GM18858 (cell line): Measurements from ENCODE around the gene POLN.
"Not testable (repeated sequence)": the region's sequence is repeated elsewhere in the genome, so short reads cannot be mapped to it uniquely, and the experiment has no call there.

Source experiments
- ATAC-seq: cut with Tn5 transposase; IDR thresholded peaks from one replicate; pipeline ENCODE4 v1.9.1; 2021; ENCODE audit not compliant: unreplicated experiment

Gene POLN

DNA sequence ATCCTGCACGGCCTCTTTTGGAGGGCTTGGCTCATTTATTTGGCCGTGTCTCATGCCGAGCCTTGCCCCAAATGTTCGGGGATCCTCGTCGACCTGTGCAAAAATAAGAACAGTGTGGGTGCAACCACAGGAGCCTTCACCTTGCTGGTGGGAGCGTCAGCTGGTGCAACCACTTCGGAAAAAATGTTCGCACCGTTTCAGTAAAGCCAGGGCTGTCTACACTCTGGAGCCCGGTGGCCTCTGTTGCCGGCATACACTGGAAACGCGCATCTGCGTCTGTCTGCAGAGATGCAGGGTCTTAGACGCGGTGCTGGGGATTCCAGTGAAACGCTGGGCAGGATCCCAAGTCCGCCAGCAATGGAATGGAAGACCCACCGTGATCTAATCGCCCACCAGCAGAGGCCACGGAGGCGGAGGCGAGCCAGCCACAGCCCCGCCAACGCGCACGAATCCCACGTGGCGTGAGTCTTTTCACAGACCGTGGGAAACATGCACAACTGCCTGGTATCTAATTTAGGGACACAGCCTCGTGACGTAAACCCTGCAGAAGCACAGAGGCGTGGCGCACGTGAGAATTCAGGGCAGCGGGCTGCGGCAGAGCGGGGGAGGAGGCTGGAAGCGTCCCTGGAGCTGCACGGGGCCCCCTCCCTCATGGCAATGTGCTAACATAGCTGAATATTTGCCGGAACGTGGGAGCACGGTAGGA lies 33.8 kb upstream of the POLN start:
- ATAC-seq: no peak

DNA sequence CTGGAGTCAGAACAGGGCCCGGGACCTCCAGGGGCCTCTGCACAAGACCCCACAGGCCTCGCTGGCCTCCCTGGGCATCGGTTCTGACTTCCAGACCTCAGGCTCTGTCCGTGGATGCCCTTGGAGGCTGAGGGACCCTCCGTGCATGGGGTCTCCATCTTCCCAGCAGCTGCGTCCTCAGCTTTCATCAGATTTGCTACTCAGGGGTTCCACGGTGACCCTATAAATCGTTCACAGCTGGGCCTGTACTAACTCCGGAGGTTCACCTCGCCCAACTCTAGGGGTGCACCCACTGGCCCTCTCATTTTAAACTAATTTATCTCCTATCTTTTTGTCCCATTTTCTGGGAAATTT lies 33.1 kb upstream of the POLN start:
- ATAC-seq: not testable (repeated sequence)

- ATAC-seq: no peak
These were observed 32.6 kb upstream of the POLN start for GRCh38 chr4:2274320-2275043.

- ATAC-seq: no peak
These were observed 31.9 kb upstream of the POLN start for GRCh38 chr4:2273657-2274319.

GRCh38 chr4:2273221-2273620 lies 31.3 kb upstream of the POLN start:
- no peak for ATAC-seq

- no peak for ATAC-seq
These were observed 30.9 kb upstream of the POLN start for GRCh38 chr4:2272828-2273120.

DNA sequence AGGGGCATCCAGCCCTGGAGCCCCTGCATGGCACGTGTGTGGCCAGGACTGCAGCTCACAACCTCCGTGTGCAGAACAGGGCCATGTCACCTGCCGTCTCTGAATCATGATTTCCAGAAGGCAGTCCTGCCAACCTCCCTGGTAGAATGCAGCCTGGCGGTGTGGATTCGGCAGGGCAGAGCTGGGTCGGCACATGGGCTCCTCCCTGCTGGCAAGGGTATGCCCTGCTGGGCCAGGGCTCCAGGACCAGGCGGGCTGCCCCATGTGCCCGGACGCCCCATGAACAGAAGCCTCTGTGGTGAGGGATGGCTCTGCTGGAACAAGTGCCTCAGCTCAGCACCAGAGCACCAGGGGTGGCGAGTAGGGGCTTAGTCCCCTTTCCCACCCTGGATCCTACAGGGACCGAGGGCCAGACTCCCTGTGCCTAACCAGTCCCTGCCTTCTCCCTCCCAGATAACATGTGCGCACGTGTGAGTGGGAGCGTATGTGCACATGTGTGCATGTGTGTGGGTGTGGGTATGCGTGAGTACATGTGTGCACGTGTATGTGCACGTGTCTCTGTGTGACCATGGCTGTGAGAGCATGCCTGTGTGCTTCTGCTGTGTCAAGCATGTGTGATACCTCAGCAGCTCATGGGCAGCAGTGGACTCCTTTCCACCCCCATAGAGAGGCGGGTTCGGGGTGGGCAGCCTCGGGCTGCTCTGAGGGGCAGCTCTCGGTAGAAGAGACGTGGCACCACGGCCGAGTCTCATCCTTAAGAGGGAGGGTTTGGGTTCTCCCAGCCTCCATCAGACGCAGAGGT lies 30.3 kb upstream of the POLN start:
- no peak for ATAC-seq

DNA sequence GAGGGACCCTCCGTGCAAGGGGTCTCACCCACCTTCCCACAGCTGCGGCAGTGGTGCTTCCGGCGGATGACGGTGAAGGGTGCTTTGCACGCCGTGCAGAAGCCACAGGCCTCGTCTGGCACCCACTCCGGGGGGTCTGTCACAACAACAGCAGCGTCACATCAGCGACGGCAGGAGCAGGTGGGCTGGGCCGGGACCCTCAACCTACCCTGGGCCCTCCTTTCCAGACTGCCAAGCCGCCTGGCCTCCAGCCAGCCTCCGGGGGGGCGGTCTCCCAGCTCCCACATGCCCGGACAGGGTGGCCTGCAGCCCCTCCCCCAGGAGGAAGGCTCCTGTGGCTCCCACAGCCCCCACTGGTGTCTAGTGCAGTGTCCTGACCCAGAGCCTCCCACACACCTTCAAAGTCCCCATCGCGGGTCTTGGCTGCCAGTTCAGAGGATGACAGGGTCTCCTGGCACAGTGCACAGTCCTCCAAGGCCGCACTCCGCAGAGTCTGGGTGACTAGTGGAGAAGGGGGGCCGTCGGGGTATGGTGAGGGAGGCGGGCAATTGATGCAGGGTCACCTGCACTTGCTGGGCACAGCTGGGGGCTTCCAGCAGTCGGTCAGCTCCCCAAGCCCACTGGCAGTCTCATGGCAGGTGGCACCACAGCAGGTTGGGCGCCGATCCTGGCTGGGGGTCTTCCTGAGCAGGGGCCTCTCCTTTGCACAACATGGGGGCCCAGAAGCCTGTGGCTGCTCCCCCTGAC lies 29.5 kb upstream of the POLN start:
- ATAC-seq: no peak

DNA sequence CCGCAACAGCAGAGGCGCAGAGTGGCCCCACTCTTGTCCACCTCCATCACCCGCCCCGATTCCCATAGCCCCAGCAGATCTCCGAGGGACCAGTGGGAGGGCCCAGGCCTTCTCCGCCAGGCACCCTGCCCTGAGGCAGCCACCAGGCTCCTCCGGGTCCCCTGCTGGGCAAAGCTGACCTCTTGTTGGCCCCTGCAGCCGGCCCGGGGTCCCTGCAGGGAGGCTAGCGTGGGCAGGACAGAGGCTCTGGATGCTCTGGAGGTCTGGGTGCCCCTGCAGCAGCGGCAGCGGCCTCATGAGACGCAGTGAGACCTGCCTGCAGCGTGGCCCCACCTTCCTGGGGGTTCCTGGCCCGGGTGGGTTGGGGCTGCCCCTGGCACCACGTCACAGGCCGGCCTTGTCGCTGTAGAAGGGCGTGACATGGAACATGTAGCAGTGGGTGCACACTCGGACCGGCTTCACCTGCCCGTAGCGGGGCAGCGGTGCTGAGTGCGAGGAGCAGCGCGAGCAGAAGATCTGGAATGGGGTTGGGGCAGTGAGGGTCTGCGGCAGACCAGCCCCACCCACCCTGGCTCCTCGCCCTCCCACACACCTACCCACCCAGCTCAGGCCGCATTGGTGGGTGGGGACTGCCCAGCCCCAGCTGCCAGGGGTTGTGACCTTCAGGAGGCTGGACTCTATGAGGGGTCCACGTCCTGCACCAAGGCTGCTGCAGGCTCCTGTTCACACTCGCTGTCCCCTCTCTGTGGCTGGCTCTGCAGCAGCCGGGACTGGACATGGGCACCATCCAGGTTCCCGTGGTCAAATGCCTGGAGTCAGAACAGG lies 28.6 kb upstream of the POLN start:
- no peak for ATAC-seq

- ATAC-seq: no peak
These were observed 27.8 kb upstream of the POLN start for GRCh38 chr4:2269618-2270163.

DNA sequence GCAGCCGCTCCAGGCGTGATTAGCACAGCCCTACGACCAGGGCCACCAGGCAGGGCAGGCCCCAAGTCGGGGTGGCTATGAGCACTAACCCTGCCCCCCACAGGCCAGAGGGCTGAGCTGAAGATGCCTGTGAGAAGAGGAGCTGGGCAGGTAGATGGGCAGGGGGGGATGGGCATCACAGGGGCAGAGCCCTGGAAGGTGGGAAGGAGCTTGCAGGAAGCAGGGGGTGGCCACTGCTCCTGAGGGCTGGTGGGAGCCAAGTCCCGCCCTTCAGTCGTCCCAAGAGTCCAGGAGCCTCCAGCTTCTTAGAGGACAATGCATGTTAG lies 27.2 kb upstream of the POLN start:
- no peak for ATAC-seq

DNA sequence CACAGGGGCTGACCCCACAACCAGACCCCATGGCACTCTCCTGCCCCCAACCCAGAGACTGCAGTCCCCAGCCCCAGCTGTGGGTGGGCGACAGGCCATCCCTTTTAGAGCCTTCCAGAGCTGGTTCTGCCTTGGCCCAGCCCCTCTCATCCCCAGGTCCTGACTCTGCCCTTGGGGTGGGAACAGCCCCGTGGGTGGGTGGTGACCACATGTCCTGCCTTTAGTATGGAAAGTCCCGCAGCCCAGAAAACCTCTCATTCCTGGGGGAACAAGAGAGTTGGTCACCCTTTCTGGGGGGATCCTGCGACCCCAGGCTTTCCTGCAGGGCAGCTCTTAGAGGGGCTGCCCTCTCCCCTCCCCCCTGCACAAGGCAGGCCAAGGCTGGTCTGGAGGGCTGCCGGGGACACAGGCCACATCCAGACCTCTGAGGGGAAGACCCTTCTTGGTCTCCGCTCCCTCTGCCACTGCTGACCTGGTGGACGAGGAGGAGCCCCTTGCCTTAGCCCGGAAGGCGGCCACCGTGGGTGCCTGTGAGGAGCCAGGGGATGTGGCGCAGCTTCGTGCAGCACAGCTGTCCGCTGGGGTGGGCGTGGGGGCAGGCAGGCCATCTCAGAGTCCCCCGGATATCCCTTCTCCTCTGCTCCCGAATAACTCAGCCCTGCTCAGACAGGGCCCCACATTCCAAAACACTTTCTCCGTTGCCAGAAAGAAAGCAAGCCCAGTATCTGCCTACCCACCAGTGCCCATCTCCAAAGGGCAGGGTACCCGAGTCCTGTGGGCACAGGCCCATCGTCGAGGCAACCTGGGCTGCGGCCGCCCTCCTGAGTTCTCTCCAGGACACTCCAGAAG lies 26.7 kb upstream of the POLN start:
- ATAC-seq: no peak

- ATAC-seq: no peak
These were observed 25.9 kb upstream of the POLN start for GRCh38 chr4:2267841-2268240.

GRCh38 chr4:2267320-2267811 lies 25.4 kb upstream of the POLN start:
- ATAC-seq: no peak

GRCh38 chr4:2266821-2267220 lies 24.9 kb upstream of the POLN start:
- ATAC-seq: no peak

DNA sequence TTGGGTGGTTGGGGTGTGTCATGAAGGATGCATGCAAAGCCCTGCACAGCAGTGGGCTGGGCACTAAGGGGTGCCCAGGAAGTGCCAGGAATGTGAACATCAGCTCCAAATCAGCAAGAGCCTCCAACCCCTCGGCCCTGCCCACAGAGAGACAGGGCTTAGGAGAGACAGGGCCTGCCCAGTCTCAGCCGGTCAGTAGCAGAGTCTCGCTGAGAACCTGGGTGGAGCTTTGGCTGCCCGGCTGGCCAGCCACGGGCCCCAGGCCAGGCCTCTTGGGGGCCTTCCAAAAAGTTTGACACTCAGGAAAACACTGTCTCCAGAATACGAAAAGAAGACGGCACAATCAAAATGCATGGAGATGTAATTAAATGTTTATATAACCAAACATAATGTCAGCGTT lies 24.3 kb upstream of the POLN start:
- no peak for ATAC-seq

DNA sequence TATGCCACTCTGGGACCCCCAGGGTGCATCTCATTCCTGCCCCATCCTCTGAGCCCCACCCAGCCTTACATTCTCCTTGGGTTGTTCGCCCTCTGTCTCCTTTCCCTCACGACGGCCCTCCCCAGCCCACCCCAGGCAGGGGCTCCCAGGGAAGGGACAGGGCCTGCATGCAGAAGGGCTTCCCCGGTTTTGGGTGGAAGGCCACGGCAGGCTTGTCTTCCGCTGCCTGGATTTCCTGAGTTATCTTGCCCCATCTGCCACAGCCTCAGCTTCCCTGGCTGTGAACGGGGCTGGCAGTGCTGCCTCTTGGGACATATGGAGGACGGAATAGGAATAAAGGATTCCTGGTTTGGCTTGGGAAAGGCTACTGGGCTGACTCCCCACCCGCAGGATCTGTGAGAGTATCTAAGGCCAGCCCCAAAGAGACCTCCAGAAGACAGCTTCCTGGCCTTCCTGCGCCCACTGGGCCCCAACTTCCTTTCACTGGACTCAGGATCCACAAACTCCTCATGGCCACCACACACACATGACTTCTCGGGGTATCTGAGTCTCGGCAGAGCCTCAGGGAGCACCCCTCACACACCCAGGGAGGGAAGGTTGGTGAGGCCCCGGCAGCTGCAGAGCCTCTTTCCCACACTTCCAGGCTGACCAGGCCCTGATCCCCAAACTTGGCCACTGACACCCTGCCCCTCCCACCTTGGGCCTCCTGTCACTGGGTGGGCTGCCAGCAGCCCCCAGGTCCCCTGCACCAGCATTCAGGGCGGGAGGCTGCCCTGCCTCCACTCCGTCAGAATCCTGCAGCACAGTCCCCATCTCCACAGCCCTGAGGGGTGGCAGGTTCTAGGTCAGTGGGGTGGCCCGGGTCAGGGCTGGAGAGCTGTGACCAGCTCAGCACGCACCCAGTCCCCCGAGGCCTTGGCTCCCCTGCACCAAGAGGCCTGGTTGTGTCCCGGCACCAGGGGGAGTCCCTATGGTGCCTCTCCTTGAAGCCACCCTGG lies 23.5 kb upstream of the POLN start:
- ATAC-seq: no peak
